Stimulated activated CD8-positive, alpha-beta memory T cell treated with anti-CD3 and anti-CD28 coated beads, Interleukin-7, amount 100 ng/mL, for 4 hours (primary cell): ENCODE results near the gene BRME1.
"Not testable (repeated sequence)": the region's sequence is repeated elsewhere in the genome, so short reads cannot be mapped to it uniquely, and the experiment has no call there.

Source experiments
- DNase-seq, 2 donors: peaks; one replicate each; pipeline ENCODE4 v3.0.0-alpha.2; 2020; ENCODE audit warnings: low read depth in 2 of 2

Gene BRME1

GRCh38 chr19:13865571-13866462 lies 40.1 kb downstream of the BRME1 start:
- no peak for DNase-seq

DNA sequence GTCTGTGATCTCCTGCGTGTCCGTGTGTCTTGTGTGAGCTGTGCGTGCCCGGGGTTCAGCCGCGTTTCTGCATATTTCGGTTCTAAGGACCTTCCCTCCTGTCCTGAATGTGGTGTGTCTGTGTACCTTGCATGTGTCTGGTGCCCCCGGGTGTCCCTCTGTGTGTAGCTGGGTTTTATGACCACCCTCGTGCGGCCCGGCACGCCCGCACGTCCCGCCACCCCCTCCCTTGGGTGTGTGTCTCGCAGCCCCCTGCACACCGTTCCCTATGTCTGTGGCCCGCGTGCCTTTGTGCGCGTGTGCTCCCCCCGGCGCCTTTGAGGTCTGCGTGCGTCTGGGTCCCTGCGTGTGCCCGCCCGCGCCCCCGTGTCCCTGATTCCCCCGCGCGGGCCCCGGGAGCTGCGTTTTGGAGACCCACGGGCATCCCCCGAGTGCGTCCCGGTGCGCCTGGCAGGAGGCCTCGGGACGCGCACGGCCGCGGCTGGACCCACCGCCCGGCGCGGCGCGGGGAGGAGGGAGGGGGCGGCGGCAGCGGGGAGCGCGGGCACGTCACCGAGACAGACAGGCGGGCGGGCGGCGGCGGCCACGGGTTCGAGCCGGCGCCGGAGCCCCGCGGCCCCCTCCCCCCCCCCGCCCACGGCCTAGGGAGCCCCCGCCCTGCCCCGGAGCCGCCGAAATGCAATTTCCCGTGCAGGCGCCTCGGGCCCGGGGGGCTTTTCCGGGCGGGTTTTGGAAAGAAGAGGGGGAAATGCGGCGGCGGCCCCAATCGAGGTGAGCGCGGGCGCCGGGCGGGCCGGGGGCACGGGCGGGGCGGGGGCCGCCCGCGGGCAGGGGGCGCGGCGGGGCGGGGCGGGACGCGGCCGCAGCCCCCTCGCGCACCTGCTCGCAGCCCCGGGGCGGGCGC lies 41.0 kb downstream of the BRME1 start:
- DNase-seq = no peak

DNA sequence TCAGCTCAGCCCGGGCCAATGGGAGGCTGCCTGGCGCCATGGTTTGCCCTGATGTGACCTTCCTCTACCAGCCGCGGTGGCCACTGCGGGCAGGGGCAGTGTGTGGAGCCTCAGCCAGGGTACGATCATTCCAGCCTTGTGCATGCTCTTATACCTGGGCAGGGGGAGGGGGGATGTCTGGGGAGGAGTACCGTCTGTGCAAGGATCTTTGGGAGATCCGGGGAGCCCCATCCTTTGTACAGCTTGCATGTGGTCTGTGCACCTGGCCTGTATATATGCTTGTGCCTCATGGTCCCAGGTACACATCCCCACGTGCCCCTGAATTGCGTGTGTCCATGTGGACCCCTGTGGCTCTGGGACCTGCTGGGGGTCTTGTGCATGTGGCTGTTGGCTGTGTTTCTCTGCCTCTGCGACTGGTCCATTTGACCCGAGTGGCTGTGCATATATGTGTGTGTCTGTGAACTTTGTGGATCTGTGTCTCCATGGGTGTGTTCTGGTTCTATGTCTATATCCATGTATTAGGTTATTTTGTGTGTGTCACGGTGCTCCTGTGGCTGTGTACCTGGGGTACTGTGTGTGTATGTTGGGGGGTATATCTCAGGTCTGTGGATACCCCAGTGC lies 41.8 kb downstream of the BRME1 start:
- DNase-seq = no peak

- peak; percentile 79 to 86 for DNase-seq
Observed at GRCh38 chr19:13861714-13862531, 44.0 kb downstream of the BRME1 start.

DNA sequence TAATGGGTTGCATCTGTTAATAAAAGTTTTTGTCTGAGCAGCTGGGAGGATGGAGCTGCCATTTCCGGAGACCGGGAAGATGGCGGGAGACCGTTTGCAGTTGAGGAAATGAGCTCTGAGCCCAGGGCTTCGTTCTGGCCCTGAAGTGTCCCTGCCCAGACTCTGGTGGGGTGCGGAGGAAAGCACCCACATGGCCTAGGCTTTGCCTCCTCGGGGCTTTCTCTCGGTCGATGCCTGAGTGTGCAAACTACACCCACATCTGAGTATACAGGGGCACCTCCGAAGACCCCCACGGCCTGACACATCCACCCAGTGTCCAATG lies 44.6 kb downstream of the BRME1 start:
- DNase-seq = no peak

- DNase-seq = no peak
Observed at GRCh38 chr19:13860679-13861391, 45.1 kb downstream of the BRME1 start.

GRCh38 chr19:13859361-13859880 lies 46.5 kb downstream of the BRME1 start:
- DNase-seq = no peak

DNA sequence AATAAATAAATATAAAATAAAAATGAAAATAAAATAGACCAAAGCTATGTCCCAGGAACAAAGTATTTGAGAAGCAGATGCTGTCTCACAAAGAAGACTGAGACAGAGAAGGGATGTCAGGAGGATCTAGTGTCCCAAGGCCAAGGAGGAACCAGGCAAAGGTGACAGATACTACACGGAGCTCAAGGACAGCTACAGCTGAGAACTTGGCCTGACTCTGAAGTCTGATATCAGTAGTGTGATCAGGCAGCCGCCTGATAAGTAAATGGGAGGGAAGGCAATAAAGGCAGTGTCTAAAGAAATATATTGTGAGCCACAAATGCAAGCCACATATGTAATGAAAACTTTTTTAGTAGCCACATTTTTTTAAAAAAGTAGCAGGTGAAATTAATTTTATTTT lies 49.4 kb downstream of the BRME1 start:
- no peak for DNase-seq

DNA sequence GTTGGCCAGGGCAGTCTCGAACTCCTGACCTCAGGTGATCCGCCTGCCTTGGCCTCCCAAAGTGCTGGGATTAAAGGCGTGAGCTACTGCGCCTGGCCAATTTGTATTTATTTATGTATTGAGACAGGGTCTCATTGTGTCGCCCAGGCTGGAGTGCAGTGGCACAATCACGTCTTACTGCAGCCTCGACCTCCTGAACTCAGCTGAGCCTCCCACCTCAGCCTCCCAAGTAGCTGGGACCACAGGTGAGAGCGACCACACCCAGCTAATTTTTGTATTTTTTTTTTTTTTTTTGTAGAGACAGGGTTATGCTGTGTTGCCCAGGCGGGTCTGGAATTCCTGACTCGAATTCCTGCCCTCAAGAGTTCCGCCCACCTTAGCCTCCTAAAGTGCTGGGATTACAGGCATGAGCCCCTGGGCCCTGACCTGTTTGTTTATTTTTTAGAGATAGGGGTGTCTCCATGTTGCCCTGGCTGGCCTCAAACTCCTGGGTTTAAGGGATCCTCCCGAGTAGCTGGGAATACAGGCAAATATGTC lies 53.7 kb downstream of the BRME1 start:
- not testable (repeated sequence) for DNase-seq

DNA sequence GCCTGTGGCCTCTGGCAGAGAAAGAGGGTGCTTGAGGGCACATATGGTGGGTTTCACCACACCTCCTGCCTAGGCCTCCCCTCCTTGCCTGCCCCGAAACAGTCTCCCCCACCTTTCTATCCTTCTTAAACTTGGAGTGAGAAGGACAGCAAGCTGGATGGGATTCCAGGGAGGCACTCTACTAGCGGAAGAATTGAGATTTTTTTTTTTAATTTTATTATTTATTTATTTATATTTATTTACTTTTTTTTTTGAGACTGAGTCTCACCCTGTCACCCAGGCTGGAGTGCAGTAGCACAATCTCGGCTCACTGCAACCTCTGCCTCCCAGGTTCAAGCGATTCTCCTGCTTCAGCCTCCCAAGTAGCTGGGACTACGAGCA lies 54.2 kb downstream of the BRME1 start:
- DNase-seq = not testable (repeated sequence)

DNA sequence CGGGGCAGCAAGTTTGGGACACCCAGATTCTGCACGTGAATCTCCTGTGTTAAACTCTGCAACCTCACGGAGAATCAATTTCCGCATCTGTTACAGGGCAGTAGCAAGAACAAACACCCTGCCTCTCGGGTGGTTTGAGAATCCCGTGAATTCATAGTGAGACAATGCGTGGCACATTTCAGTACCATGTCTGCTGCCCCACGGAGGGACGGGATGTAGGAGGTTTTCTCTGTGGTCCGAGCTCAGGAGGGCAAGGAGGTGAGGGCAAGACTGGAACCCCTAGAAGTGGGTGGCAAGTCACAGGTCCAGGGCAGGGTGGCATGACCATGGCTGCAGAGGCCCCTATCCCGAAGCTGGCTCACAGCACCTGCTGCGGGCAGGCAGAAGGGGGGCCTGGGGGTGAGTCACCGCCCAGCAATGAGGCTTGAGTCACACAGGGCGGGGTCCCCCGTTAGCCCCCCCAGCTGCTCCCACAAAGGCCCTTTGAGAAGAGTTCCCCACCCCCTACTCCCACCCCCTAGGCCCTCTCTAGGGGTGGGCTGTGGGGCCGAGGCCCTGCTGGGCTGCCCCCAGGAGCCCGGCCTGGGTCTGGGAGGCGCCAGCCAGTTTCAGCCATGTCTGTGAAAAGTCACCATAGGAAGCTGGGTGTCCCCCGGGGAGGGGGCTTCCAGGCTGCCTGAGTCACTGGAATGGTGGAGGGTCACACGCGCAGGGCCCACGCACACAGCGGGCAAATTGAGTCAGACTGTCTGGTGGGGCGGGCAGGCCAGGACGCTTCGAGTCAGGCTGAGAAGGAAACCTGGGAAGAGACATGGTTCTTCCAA lies 54.8 kb downstream of the BRME1 start:
- DNase-seq = peak in 1 of 2 donors; percentile 80

- DNase-seq = peak in 1 of 2 donors; percentile 68
Observed at GRCh38 chr19:13849991-13850909, 55.7 kb downstream of the BRME1 start.

DNA sequence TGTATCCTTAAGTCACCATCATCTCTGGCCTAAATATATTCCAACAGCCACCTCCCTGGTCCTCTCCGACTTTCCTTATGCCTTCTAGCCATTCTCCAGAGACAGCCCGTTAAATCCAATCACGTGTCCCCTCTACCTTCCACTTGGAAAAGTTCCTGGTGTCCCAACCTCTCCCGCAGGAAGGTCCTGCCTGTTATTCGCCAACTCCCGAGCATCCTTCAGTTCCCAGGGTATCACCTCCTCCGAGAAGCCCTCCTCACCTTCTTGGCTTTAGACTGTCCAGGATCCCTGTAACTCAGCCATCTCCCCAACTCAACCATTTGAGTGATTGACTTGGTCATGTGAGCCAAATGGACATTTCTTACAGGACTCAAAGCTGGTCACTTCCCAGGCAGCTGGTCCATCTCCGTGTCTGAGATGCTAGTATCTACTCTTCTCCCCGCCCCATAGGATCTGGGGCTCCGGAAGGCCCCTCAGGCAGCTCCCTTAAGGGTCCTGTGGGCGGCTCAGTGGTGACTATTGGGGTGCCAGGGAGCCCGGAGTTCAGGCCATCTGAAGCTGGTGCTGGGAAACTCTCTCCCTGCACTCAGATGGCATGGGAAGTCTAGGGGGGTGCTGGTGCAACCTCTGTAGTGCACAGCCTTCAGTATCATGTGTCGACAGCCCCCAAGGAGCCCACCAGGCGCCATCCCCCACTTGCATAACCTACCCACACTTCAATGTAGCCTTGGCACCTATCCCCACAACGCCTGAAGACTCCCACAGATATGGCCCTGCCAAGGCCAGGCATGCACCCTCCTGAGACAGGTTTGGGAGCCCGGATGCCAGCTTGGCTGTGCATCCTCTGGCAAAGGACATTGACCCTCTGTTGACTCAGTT lies 56.9 kb downstream of the BRME1 start:
- DNase-seq = no peak

GRCh38 chr19:13848340-13848677 lies 57.6 kb downstream of the BRME1 start:
- DNase-seq = no peak

DNA sequence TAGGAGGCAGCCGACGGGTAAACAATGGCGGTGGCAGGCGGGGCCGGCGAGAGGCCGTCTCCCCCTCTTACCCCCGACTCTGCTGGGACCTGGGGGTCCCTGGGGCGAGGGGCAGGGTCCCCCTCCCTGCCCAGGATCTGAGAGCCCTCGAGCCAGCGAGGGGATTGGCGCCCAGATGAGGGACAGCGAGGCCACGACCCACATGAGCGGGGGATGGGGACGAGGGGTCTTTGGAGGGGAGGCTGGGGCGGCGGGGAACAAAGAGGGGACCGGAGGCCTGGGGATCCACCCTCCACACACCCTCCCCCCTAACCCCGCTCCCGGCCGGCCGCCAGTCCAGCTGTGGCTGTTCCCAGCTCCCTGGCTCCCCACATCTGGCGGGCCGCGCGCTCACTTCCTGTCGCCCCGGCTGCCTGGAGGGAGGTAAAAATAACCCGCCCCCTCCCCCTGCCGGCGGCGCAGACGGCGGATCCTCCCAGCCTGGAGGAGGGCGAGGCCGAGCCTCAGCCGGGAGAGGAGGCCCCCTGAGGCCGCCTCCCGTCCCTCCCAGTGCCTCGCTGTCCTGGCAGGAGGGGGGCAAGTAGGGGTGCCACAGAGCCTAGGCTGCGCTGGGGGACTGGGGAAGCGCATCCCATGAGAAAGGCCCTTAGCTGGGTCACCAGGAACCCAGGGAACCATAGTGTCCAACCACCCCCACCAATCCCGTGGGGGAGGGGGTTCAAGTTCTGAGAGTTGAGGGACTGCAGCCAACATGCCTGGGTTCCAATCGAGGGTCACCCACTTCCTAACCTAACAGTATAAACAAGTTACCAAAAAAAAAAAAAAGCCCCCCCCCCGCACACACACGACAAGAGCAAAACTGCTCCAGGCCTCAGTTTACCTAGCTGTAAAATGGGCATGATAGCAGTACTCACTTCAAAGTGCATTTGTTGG lies 58.2 kb downstream of the BRME1 start:
- DNase-seq = peak in 1 of 2 donors; percentile 77
